GM23338 (cell line): Measurements from ENCODE around the gene SIL1. TPM values are rescaled to one million over a fixed set of nuclear protein-coding genes. Genes with fewer than 3 reads are reported as not detected.

Source experiments
- ATAC-seq: fragments of 200-7000 bp; cut with Tn5 transposase; 3 replicates; pipeline ENCODE4 v1.9.1; 2020
- DNase-seq: peaks from one replicate; pipeline ENCODE4 v3.0.0-alpha.2; 2015; ENCODE audit warnings: low spot score
- H2AFZ ChIP-seq: fragments of 200-600 bp; sonication (generic); 2 replicates; pipeline ENCODE4 v1.8.0; 2016; ENCODE audit warnings: antibody characterized with exemption, mild to moderate bottlenecking, moderate library complexity
- H3F3A ChIP-seq: fragments of 200-600 bp; sonication (generic); replicated peaks from 2 replicates; pipeline ENCODE4 v1.8.0; 2017; ENCODE audit warnings: antibody characterized with exemption, mixed run types, low read depth
- H3K27ac ChIP-seq: fragments of 200-600 bp; sonication (generic); 2 replicates; pipeline ENCODE4 v1.6.1; 2016; ENCODE audit warnings: low read depth
- H3K27me3 ChIP-seq: fragments of 200-600 bp; sonication (generic); 2 replicates; pipeline ENCODE4 v1.8.0; 2016; ENCODE audit warnings: mild to moderate bottlenecking, mixed run types, moderate library complexity; ENCODE audit not compliant: insufficient read depth
- H3K36me3 ChIP-seq: fragments of 200-600 bp; sonication (generic); 2 replicates; pipeline ENCODE4 v1.8.0; 2016; ENCODE audit warnings: mild to moderate bottlenecking; ENCODE audit not compliant: insufficient read depth
- H3K4me1 ChIP-seq: fragments of 200-600 bp; sonication (generic); 2 replicates; pipeline ENCODE4 v1.8.0; 2016; ENCODE audit warnings: mild to moderate bottlenecking, moderate library complexity; ENCODE audit not compliant: insufficient read depth
- H3K4me2 ChIP-seq: fragments of 200-600 bp; sonication (generic); 2 replicates; pipeline ENCODE4 v1.7.1; 2017; ENCODE audit warnings: mixed run types
- H3K4me3 ChIP-seq: fragments of 200-600 bp; sonication (generic); 2 replicates; pipeline ENCODE4 v1.6.1; 2016; ENCODE audit warnings: mixed run types
- H3K79me2 ChIP-seq: fragments of 200-600 bp; sonication (generic); replicated peaks from 2 replicates; pipeline ENCODE4 v1.8.0; 2017; ENCODE audit warnings: mild to moderate bottlenecking; ENCODE audit not compliant: insufficient read depth
- H3K9me2 ChIP-seq: fragments of 200-600 bp; sonication (generic); 2 replicates; pipeline ENCODE4 v1.8.0; 2017; ENCODE audit not compliant: insufficient read depth
- H4K20me1 ChIP-seq: fragments of 200-600 bp; sonication (generic); replicated peaks from 2 replicates; pipeline ENCODE4 v1.8.0; 2017; ENCODE audit warnings: mild to moderate bottlenecking; ENCODE audit not compliant: insufficient read depth
- H3K27ac Mint-ChIP-seq: 2 replicates; pipeline ENCODE4 v1.8.0; 2020; ENCODE audit warnings: inconsistent platforms, mild to moderate bottlenecking, moderate library complexity, mixed read lengths
- H3K27me3 Mint-ChIP-seq: 3 replicates; pipeline ENCODE4 v1.8.0; 2022; ENCODE audit warnings: low read depth, mild to moderate bottlenecking, moderate library complexity, mixed read lengths, inconsistent platforms; ENCODE audit not compliant: insufficient read depth, poor library complexity
- H3K36me3 Mint-ChIP-seq: 3 replicates; pipeline ENCODE4 v1.8.0; 2021; ENCODE audit warnings: low read depth, mild to moderate bottlenecking, inconsistent platforms, moderate library complexity, mixed read lengths
- H3K4me1 Mint-ChIP-seq: 3 replicates; pipeline ENCODE4 v1.8.0; 2020; ENCODE audit warnings: mild to moderate bottlenecking, inconsistent platforms, mixed read lengths
- H3K4me3 Mint-ChIP-seq: 3 replicates; pipeline ENCODE4 v1.8.0; 2021; ENCODE audit warnings: moderate library complexity, mild to moderate bottlenecking, inconsistent platforms, mixed read lengths
- H3K9me3 Mint-ChIP-seq: 3 replicates; pipeline ENCODE4 v1.8.0; 2020; ENCODE audit warnings: moderate library complexity, mild to moderate bottlenecking, inconsistent platforms, mixed read lengths
- CREB1 ChIP-seq: fragments of 250-450 bp; sonication (Bioruptor Pico); IDR thresholded peaks from 2 replicates; pipeline ENCODE4 v1.5.0; 2020; ENCODE audit warnings: low read depth, mild to moderate bottlenecking, moderate library complexity
- CTCF ChIP-seq, 2 experiments: fragments of 200-600 bp in 1 of 2; sonication (generic) in 1 of 2; conservative IDR thresholded peaks; 2 replicates each; pipeline versions ENCODE4 v1.5.1 to v1.6.1; 2016 to 2017; ENCODE audit warnings: antibody characterized with exemption in 2 of 2, low read depth in 2 of 2, mild to moderate bottlenecking in 2 of 2, moderate library complexity in 1 of 2
- ETS1 ChIP-seq: IDR thresholded peaks from 2 replicates; pipeline ENCODE4 v1.6.1; 2016; ENCODE audit warnings: antibody characterized with exemption
- EZH2 ChIP-seq: fragments of 200-600 bp; sonication (generic); IDR thresholded peaks from one replicate; pipeline ENCODE4 v1.8.0; 2017; ENCODE audit warnings: antibody characterized with exemption, mild to moderate bottlenecking, low read depth; ENCODE audit not compliant: unreplicated experiment
- EZH2phosphoT487 ChIP-seq: fragments of 200-600 bp; sonication (generic); IDR thresholded peaks from one replicate; pipeline ENCODE4 v1.8.1; 2018; ENCODE audit warnings: antibody characterized with exemption; ENCODE audit not compliant: unreplicated experiment
- JUNB ChIP-seq: IDR thresholded peaks from one replicate; pipeline ENCODE4 v1.6.1; 2016; ENCODE audit warnings: antibody characterized with exemption; ENCODE audit not compliant: unreplicated experiment
- NANOG ChIP-seq: IDR thresholded peaks from 2 replicates; pipeline ENCODE4 v1.6.1; 2016; ENCODE audit warnings: antibody characterized with exemption, borderline replicate concordance
- POLR2AphosphoS5 ChIP-seq: IDR thresholded peaks from 2 replicates; pipeline ENCODE4 v1.6.1; 2016; ENCODE audit warnings: antibody characterized with exemption, low read depth
- REST ChIP-seq: IDR thresholded peaks from one replicate; pipeline ENCODE4 v1.6.1; 2018; ENCODE audit warnings: antibody characterized with exemption; ENCODE audit not compliant: unreplicated experiment
- STAT1 ChIP-seq: IDR thresholded peaks from one replicate; pipeline ENCODE4 v1.6.1; 2016; ENCODE audit warnings: antibody characterized with exemption; ENCODE audit not compliant: unreplicated experiment
- ZNF114 ChIP-seq: fragments of 250-450 bp; sonication (Bioruptor Pico); IDR thresholded peaks from 2 replicates; pipeline ENCODE4 v1.5.0; 2020; ENCODE audit warnings: mild to moderate bottlenecking, moderate library complexity
- ZNF331 ChIP-seq: fragments of 250-450 bp; sonication (Bioruptor Pico); IDR thresholded peaks from 2 replicates; pipeline ENCODE4 v1.5.0; 2020; ENCODE audit warnings: low read depth, mild to moderate bottlenecking, moderate library complexity
- ZNF462 ChIP-seq: fragments of 250-450 bp; sonication (Bioruptor Pico); IDR thresholded peaks from 2 replicates; pipeline ENCODE4 v1.5.0; 2020; ENCODE audit warnings: mild to moderate bottlenecking, moderate library complexity
- polyA plus RNA-seq: library from polyadenylated mRNA; unstranded; fragments of >200 nt; fragmentation: Nextera tagmentation; extraction: Ambion mirVana; gene quantifications from 2 replicates; pipeline ENCODE4 v1.2.1, GENCODE V29; 2016
- total RNA-seq: library from RNA; depleted of rRNA; stranded (reverse); fragments of >200 nt; shearing (Covaris generic); gene quantifications from 2 replicates; pipeline ENCODE4 v1.2.3, GENCODE V29; 2014

The SIL1 gene
- total and polyA plus RNA-seq, 2 experiments from 2014 or later = 5.5 to 5.9 TPM

GRCh38 chr5:139185589-139185988 is 12.6 kb downstream of the SIL1 start:
- Histone ChIP-seq H3K4me1 (no peaks in the 10 kb centered on the region), H3K27me3 (no peaks in the 10 kb centered on the region), H3K27ac (no peak overlapping the region), H3K79me2 (no peaks in the 10 kb centered on the region), H3K4me2 (no peak overlapping the region), H3K4me3 (no peak overlapping the region), H2AFZ (no peak overlapping the region), H3K9me2 (no peaks in the 10 kb centered on the region), H3F3A (no peaks in the 10 kb centered on the region), H3K36me3 (no peaks in the 10 kb centered on the region), H4K20me1 (no peaks in the 10 kb centered on the region; the same call in 1 of the 2 replicates)
- H3K4me3 Mint-ChIP-seq = no peak overlapping the region
- DNase-seq (no peak), ATAC-seq (no peak)
- H3K36me3 Mint-ChIP-seq = no peaks in the 10 kb centered on the region
- TF ChIP-seq STAT1 = no peak
- no peak for TF ChIP-seq ZNF331
- TF ChIP-seq ETS1 = no peak
- TF ChIP-seq EZH2 = no peak
- no peak for TF ChIP-seq CTCF (conservative IDR thresholded peaks at IDR 0.05; ENCODE audit: low read depth in 2 of 2)
- no peak for TF ChIP-seq EZH2phosphoT487
- no peak for TF ChIP-seq POLR2AphosphoS5
- no peak for TF ChIP-seq ZNF114 (CRISPR knock-in tag)
- no peak for TF ChIP-seq ZNF462 (CRISPR knock-in tag)
- no peak for TF ChIP-seq NANOG
- TF ChIP-seq REST = no peak
- no peak for TF ChIP-seq CREB1 (CRISPR knock-in tag)
- TF ChIP-seq JUNB = no peak
- H3K4me1 Mint-ChIP-seq = peaks cover 4% of the 10 kb centered on the region; the same call in 2 of the 3 replicates
- H3K27me3 Mint-ChIP-seq = peaks cover 2% of the 10 kb centered on the region
- no peaks in the 10 kb centered on the region for H3K9me3 Mint-ChIP-seq
- no peak overlapping the region for H3K27ac Mint-ChIP-seq
